ENCODE data around the gene IQGAP1. TPM values are rescaled to one million over a fixed set of nuclear protein-coding genes. Genes with fewer than 3 reads are reported as not detected.
"Not testable (repeated sequence)": the region's sequence is repeated elsewhere in the genome, so short reads cannot be mapped to it uniquely, and the experiment has no call there.

The IQGAP1 gene
- total RNA-seq, 4 donors from 2014 or later, result 238 to 358 (median 282) TPM

- H3K27ac ChIP-seq, result no peak overlapping the region
- DNase-seq (ENCODE audit: low spot score in 2 of 2), result no peak
- no peaks in the 10 kb centered on the region for H3K4me1 ChIP-seq
- peaks cover 0 to 87% (median 4%) of the 10 kb centered on the region in 3 donors for H3K36me3 ChIP-seq
- no peaks in the 10 kb centered on the region for H3K27me3 ChIP-seq
- TF ChIP-seq EP300 (IDR thresholded peaks at IDR 0.05) (no peak), CTCF (IDR thresholded peaks at IDR 0.05) (no peak)
- H3K9me3 ChIP-seq, result no peaks in the 10 kb centered on the region
- WGBS, 2 donors, result 88 to 92% methylated on average over 2 of the region's 2 CpGs
- no peak overlapping the region for H3K4me3 ChIP-seq
Observed at GRCh38 chr15:90500171-90500570, 112.1 kb downstream of the IQGAP1 start.

GRCh38 chr15:90501898-90502297, 113.9 kb downstream of the IQGAP1 start:
- no peak for DNase-seq (ENCODE audit: low spot score in 2 of 2)
- 54 to 56% methylated on average over 4 of the region's 4 CpGs for WGBS, 2 donors
- Histone ChIP-seq H3K4me3 (no peak overlapping the region), H3K27ac (no peak overlapping the region), H3K4me1 (no peaks in the 10 kb centered on the region), H3K27me3 (no peaks in the 10 kb centered on the region), H3K36me3 (peaks cover 0 to 71% (median 4%) of the 10 kb centered on the region in 3 donors), H3K9me3 (no peaks in the 10 kb centered on the region)
- no peak for TF ChIP-seq CTCF (IDR thresholded peaks at IDR 0.05)
- no peak for TF ChIP-seq EP300 (IDR thresholded peaks at IDR 0.05)
- TF ChIP-seq POLR2A (IDR thresholded peaks at IDR 0.05), result no peak

- H3K27me3 ChIP-seq; H3K4me1 ChIP-seq; DNase-seq (ENCODE audit: low spot score in 2 of 2); H3K27ac ChIP-seq; H3K36me3 ChIP-seq; H3K9me3 ChIP-seq; H3K4me3 ChIP-seq: not testable (repeated sequence)
- WGBS, 2 donors, result 93 to 96% methylated on average over 26 to 29 of the region's 29 CpGs
Observed at GRCh38 chr15:90510781-90511180, 122.7 kb downstream of the IQGAP1 start.

- 79 to 86% methylated on average over 13 of the region's 13 CpGs for WGBS, 2 donors
- not testable (repeated sequence) for H3K4me1 ChIP-seq; H3K36me3 ChIP-seq; H3K4me3 ChIP-seq; H3K9me3 ChIP-seq; DNase-seq (ENCODE audit: low spot score in 2 of 2); H3K27ac ChIP-seq; H3K27me3 ChIP-seq
Observed at GRCh38 chr15:90511211-90511618, 123.2 kb downstream of the IQGAP1 start.

GRCh38 chr15:90512276-90512675, 124.2 kb downstream of the IQGAP1 start:
- 69 to 72% methylated on average over 2 of the region's 2 CpGs for WGBS, 2 donors
- Histone ChIP-seq H3K36me3 (peaks cover 0 to 1% (median 0%) of the 10 kb centered on the region in 3 donors), H3K4me3 (no peak overlapping the region), H3K9me3 (no peaks in the 10 kb centered on the region), H3K4me1 (no peaks in the 10 kb centered on the region), H3K27me3 (no peaks in the 10 kb centered on the region), H3K27ac (no peak overlapping the region)
- no peak for DNase-seq (ENCODE audit: low spot score in 2 of 2)
- no peak for TF ChIP-seq CTCF (IDR thresholded peaks at IDR 0.05)
- no peak for TF ChIP-seq POLR2A (IDR thresholded peaks at IDR 0.05)
- TF ChIP-seq EP300 (IDR thresholded peaks at IDR 0.05), result no peak

- Histone ChIP-seq H3K36me3 (no peaks in the 10 kb centered on the region), H3K4me3 (no peak overlapping the region), H3K27me3 (no peaks in the 10 kb centered on the region), H3K9me3 (no peaks in the 10 kb centered on the region), H3K27ac (no peak overlapping the region), H3K4me1 (no peaks in the 10 kb centered on the region)
- TF ChIP-seq POLR2A (IDR thresholded peaks at IDR 0.05) (no peak), EP300 (IDR thresholded peaks at IDR 0.05) (no peak), CTCF (IDR thresholded peaks at IDR 0.05) (no peak)
- DNase-seq (ENCODE audit: low spot score in 2 of 2), result no peak
- WGBS, 2 donors, result 86 to 95% methylated on average over 3 of the region's 3 CpGs
Observed at GRCh38 chr15:90512981-90513380, 124.9 kb downstream of the IQGAP1 start.
